CD1c-positive myeloid dendritic cell (primary cell): ENCODE data around the gene BORCS8.
"Not testable (repeated sequence)": the region's sequence is repeated elsewhere in the genome, so short reads cannot be mapped to it uniquely, and the experiment has no call there.

Source experiments
- DNase-seq: peaks from one replicate; pipeline ENCODE4 v3.0.0-alpha.2; 2016; ENCODE audit errors: extremely low spot score

Gene BORCS8

GRCh38 chr19:19179548-19180441 is 12.2 kb downstream of the BORCS8 start:
- DNase-seq, result no peak

- no peak for DNase-seq
Observed at GRCh38 chr19:19176950-19177349, 15.0 kb downstream of the BORCS8 start.

DNA sequence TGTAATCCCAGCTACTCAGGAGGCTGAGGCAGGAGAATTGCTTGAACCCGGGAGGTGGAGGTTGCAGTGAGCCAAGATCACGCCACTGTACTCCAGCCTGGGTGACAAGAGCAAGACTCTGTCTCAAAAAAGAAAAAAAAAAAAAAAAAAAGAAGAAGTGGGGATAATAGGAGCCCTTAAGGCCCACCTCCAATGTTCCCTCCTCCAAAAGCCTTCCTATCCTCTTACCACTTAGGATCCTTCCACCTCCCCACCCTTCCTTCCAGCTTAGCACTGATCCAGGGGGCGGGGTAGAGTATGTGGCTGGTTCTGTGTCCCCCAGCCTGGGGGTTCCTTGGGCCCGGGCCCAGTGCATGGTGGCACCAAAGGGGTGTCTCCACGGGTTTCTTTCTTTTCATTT is 18.7 kb downstream of the BORCS8 start:
- DNase-seq, result not testable (repeated sequence)

DNA sequence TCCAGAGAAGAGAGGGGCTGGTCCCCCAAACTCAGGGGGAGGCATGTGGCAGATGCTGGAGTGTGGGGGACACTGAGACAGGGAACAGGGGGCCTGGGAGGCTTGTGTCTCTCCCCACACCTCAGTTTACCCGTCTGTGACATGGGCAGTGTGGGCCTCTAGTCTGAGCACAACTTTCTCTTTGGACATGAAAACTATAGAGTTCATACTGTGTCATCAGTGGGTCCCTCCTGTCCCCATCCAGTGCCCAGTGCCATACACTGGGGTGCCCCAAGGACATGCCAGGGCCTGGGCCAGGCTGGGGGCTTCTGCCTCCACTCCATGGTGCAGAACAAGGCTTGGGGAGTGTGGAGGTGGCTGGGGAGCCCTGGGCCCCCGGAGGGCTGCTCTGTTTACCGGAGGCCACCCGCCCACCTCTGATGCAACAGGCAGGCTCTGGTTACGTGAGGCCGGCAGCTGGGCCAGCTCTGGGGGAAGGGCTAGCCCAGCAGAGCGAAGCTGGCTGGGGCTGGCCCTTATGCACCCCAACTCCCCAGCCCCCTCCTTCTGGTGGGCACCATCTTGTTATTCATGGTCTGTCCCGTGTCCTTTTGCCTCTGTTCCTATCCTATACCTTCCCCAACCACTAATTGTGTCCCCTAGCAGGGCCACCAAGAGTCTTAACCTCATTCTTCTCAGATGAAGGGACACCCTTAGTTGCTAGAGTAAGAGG is 20.0 kb downstream of the BORCS8 start:
- DNase-seq, result no peak

DNA sequence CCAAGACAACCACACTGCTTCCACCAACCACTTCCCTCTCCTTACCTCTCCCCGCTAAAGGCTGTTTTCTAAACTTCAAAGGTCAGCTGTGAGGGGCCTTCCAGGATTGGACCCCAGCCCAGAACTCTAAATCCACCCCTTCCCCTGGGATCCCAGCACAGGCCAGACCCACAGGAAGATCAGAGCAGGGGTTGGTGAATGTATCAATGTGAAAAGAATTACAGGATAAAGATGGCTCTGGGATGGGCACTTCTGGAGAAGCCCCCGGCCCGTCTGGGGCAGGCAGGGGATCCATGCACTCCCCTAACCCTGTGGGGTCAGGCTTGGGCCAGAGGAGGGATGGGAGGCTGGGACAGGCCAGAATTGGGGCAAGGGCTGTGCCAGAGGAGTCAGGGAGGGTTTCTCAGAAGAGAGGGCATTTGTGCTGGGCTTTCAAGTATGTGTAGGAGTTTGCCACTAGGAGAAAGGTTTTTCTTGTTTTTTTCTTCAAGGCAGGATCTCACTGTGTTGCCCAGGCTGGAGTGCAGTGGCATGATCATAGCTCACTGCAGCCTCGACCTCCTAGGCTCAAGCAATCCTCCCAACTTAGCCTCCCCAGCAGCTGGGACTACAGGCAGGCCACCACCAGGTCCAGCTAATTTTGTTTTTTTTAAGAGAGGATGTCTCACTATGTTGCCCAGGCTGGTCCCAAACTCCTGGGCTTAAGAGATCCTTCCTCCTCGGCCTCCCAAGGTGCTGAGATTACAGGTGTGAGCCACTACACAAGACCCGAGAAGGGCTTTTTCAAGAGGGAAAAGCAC is 20.9 kb downstream of the BORCS8 start:
- no peak for DNase-seq

DNA sequence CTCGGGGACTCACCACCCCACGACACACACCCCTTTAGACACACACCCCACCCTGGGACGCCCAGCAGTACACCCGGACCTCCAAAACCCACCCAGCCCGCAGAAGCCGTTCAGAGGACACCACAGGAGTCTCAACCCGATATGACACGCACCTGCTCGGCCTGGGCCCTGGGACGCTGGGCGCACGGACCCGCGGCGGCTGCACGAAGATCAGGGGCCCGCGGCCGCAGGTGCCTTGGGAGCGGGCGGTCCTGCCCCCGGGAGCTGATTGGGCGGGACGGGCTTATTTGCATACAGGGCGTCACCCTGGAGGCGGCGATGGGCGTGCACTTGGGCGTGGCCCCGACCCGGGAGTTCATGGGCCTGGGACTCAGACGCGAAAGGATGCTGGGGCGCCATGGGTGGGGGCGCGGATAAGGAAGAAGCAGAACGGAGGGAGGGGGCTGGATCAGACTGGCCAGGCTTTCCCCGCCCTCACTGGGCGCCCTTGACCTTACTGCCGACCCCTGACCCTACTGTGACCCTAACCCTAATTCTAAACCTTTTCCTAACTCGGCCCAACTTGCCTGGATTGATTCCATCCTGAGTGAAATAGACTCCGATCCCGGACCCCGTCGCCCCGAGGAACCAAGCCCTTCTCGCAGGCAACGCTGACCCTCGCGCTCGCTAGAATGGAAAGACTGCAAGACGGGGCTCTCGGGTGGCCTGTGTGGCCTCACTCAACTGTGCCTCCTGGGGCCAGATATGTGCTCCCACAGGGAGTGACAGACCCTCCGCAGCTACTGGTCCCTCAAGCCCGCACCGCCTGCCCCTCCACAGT is 21.7 kb downstream of the BORCS8 start, which contains the start of gene MEF2B:
MEF2B (minus strand) TSS at position 211 of the 820 bp plus-strand sequence. CDS start 19,528 bp downstream, outside the sequence.
- DNase-seq, result peak; percentile 75

DNA sequence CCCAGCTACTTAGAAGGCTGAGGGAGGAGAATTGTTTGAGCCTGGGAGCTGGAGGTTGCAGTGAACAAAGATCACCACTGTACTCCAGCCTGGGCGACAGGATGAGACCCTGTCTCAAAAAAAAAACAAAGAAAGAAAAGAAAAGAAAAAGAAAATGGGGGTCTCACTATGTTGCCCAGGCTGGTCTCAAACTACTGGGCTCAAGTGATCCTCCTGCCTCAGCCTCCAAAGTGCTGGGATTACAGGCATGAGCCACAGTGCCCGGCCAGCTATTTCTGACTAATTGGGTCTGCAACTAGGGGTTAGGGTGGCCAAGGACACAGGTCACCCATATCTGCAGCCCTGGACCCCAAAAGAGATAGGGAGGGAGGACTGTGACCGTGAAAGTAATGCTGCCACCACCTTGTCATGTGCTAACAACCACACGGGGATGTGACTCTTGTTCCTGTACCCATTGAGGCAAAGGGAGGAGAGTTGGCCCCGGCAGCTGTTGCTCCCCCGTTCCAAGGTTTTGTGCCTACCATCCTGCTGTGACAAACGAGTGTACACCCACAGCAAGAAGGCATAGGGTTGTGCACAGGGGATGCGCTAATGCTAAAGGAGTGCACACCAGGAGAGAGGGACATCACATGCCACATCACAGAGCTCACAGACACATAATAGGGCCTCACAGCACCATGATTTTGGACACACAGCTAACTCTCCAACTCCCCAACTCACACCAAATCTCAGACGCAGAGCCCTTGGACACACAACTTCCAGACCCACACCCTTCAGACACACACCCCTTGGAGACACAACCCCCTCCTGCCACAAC is 22.5 kb downstream of the BORCS8 start:
- DNase-seq, result no peak

GRCh38 chr19:19167612-19168011 is 24.3 kb downstream of the BORCS8 start:
- no peak for DNase-seq

DNA sequence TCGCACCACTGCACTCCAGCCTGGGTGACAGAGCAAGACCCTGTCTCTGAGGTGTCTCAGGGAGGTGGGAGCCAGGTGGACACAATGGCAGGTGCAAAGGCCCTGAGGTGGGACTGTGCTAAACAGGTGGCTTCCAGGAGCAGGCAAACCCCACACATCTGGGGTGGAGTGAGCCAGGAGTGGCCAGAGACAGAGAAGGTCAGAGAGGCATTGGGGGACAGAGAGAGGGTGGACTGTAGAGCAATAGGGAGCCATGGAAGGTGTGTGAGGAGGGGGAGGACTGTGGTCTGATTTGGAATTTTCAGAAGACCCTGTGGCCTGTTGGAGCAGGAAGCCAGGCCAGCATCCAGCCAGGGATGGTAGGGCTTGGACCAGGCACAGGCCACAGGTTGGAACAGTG is 26.6 kb downstream of the BORCS8 start:
- no peak for DNase-seq

DNA sequence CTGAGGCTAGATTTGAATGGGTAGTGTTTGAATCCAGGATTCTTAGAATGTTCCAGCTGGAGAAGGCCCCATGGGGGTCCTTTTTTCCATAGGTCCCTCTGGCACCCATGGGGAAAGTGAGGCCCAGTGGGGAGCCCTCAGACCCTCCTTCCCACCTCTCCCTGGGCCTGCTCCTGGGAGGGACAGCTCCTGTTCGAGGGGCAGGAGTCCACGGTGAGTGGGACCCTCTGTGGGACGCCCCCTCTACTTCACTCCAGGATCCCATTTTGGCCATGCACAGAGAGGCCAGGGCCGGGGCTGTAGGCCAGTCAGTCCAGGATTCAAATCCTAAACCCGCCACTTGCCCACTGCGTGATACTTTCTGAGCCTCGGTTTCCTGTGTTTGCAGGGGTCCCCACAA is 29.5 kb downstream of the BORCS8 start:
- DNase-seq, result no peak

GRCh38 chr19:19160461-19161035 is 31.4 kb downstream of the BORCS8 start:
- peak; percentile 20 for DNase-seq

GRCh38 chr19:19159534-19159933 is 32.4 kb downstream of the BORCS8 start:
- DNase-seq, result no peak

DNA sequence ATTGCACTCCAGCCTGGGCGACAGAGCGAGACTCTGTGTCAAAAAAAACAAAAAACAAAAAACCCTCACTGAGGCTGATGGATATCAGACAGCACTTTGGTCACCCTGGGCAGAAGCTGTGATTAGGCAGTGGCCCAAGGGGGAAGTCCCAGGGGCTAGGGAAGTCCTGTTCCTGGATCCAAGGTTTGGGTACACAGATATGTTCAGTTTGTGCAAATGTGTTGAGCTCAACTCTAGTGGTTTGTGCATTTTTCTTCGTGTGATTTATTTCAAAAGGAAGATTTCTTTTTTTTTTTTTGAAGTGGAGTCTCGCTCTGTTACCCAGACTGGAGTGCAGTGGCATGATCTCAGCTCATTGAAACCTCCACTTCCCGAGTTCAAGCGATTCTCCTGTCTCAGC is 34.1 kb downstream of the BORCS8 start:
- no peak for DNase-seq

DNA sequence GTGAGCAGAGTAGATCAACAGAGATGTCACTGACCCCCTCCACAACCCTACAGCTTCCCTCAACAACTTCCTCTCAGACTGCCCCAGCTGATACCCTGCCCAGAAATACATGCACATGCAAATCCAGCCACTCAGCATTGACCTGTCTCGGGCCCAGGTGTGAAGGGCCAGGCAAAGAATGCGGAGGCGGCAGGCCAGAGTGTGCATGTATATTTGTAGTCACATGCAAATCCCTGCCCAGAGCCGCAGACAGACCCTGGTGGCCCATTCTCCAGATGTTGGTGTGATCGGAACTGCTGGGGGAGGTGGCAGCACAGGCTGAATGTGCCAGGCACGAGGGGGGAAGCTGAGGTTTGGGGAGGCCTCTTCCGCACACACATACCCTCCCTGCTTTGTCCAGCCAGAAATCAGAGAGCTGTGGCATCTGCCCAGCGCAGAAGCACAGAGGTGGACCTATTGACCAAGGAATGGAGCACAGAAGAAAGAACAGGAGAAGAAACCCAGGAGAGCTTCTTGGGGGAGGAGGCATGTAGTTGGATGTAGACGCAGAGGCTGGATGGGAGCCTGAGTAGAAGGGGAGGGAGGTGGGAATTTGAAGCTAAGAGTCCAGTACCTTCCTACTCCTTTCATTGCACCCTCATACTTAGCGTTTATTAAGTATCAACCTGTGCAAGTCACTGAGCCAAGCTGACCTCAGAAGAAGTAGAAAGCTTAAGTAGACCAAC is 36.3 kb downstream of the BORCS8 start:
- no peak for DNase-seq

GRCh38 chr19:19154768-19155494 is 37.0 kb downstream of the BORCS8 start:
- DNase-seq, result no peak

DNA sequence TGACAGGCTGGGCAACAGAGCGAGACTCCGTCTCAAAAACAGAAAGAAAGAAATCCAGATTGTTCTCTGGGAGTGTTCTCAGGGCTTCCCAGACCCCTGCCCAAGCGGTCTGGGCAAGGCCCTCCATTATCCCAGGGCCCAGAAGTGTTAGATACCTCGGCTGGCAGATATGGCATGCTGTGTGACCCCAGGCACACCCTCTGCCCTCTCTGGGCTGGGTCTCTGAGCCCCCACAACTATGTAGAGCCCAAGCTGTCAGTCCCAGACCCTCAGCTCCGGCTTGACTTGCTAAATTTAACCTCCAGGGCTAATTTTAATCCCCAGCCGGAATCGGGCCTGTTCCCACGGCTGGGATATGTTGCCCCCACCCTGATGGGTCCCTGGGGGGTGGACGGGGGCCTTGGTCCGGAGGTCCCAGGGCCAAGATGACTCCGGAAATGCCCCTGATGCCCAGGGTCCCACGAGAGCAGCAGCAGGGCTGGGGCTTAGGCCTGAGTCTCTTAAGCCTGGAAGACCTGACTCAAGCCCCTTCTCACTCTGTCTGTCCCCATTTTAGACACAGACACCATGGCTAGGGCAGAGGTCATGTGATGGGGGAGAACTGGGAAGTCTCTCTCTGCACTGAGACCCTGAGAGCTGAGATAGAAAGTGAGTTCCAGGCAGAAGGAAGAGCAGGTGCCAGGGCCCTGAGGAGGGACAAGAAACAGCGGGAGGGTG is 39.1 kb downstream of the BORCS8 start:
- DNase-seq, result no peak

- DNase-seq, result no peak
Observed at GRCh38 chr19:19151418-19151817, 40.5 kb downstream of the BORCS8 start.

DNA sequence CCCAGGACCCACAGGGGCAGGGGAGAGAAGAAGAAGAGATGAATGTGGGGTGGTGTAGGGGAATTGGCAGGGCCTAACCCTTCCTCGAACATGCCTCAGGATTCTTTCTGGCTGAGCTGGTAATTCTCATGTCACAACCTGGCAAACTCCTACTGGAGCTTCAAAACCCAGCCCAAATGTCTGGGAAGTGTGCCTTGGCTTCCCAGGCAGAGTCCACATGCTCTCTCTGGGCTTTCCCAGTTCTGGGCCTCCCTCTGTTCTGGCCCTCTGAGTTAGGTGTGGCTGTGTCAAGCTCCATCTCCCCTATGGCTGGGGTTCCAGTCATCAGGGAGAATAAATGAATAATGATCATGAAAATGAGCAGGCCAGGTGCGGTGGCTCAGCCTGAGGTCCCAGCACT is 42.5 kb downstream of the BORCS8 start:
- DNase-seq, result no peak
